Vagina (tissue), 2 donors: ENCODE data around the gene BTNL2. TPM values are rescaled to one million over a fixed set of nuclear protein-coding genes. Genes with fewer than 3 reads are reported as not detected.

Experiments
- DNase-seq, 2 donors: peaks; one replicate each; pipeline ENCODE4 v3.0.0-alpha.2; 2017; ENCODE audit errors: extremely low spot score in 2 of 2
- H3K27ac ChIP-seq: fragments of 200-600 bp; sonication (generic); one replicate; pipeline ENCODE4 v1.5.1; 2019
- H3K27me3 ChIP-seq: fragments of 200-600 bp; sonication (generic); one replicate; pipeline ENCODE4 v1.5.1; 2019
- H3K36me3 ChIP-seq, 2 donors: fragments of 200-600 bp; sonication (generic); one replicate each; pipeline ENCODE4 v1.5.1; 2017 to 2019
- H3K4me1 ChIP-seq: fragments of 200-600 bp; sonication (generic); one replicate; pipeline ENCODE4 v1.5.1; 2019
- H3K4me3 ChIP-seq, 2 donors: fragments of 200-600 bp; sonication (generic); 1 replicate in 1 of 2; 2 replicates in 1 of 2; pipeline ENCODE4 v1.5.1; 2016 to 2019
- H3K9me3 ChIP-seq: fragments of 200-600 bp; sonication (generic); one replicate; pipeline ENCODE4 v1.5.1; 2019
- CTCF ChIP-seq, 3 experiments: fragments of 450-650 bp in 2 of 3; fragments of 200-600 bp in 1 of 3; sonication (generic) in 1 of 3; IDR thresholded peaks; one replicate each; pipeline ENCODE4 v1.5.1; 2017 to 2019; ENCODE audit warnings: antibody characterized with exemption in 3 of 3, mild to moderate bottlenecking in 2 of 3, moderate library complexity in 2 of 3
- POLR2A ChIP-seq, 2 donors: fragments of 450-650 bp; IDR thresholded peaks; one replicate each; pipeline ENCODE4 v1.6.1; 2017; ENCODE audit warnings: antibody characterized with exemption in 2 of 2, mild to moderate bottlenecking in 2 of 2, moderate library complexity in 2 of 2
- POLR2AphosphoS5 ChIP-seq, 2 donors: sonication (generic); formaldehyde crosslinking; IDR thresholded peaks; one replicate each; pipeline ENCODE4 v1.9.0; 2017; ENCODE audit warnings: antibody characterized with exemption in 2 of 2, mild to moderate bottlenecking in 2 of 2, low read depth in 1 of 2; ENCODE audit not compliant: insufficient read depth in 1 of 2
- intact Hi-C: fragments of 100-400 bp; cut with DNase I; formaldehyde crosslinking; loops from one replicate; pipeline ENCODE4 v1.15.1; 2023
- total RNA-seq: library from RNA; depleted of rRNA; stranded (reverse); fragments of >200 nt; gene quantifications from one replicate; pipeline ENCODE4 v1.2.3, GENCODE V29; 2016

The BTNL2 gene
- total RNA-seq, 1 donor from 2014 or later: not detected

- Histone ChIP-seq H3K4me3 (no peak overlapping the region), H3K9me3 (no peaks in the 10 kb centered on the region), H3K27me3 (no peaks in the 10 kb centered on the region), H3K36me3 (no peaks in the 10 kb centered on the region), H3K27ac (no peak overlapping the region), H3K4me1 (no peaks in the 10 kb centered on the region)
- intact Hi-C loops: no loop called here
- no peak for TF ChIP-seq POLR2AphosphoS5 (IDR thresholded peaks at IDR 0.05; ENCODE audit: insufficient read depth in 1 of 2, low read depth in 1 of 2)
- no peak for TF ChIP-seq CTCF (IDR thresholded peaks at IDR 0.05)
- no peak for TF ChIP-seq POLR2A (IDR thresholded peaks at IDR 0.05)
- no peak for DNase-seq
These were observed 9.6 kb downstream of the BTNL2 start for GRCh38 chr6:32397252-32397920.

- no peak overlapping the region for H3K4me3 ChIP-seq
- no peak for TF ChIP-seq POLR2A (IDR thresholded peaks at IDR 0.05)
- no peak for TF ChIP-seq POLR2AphosphoS5 (IDR thresholded peaks at IDR 0.05; ENCODE audit: insufficient read depth in 1 of 2, low read depth in 1 of 2)
- no peak for TF ChIP-seq CTCF (IDR thresholded peaks at IDR 0.05)
These were observed 11.0 kb downstream of the BTNL2 start for GRCh38 chr6:32396028-32396427.

GRCh38 chr6:32393665-32394420 lies 13.1 kb downstream of the BTNL2 start:
- DNase-seq: no peak
- intact Hi-C loops: no loop called here
- TF ChIP-seq POLR2A (IDR thresholded peaks at IDR 0.05) (no peak), POLR2AphosphoS5 (IDR thresholded peaks at IDR 0.05; ENCODE audit: insufficient read depth in 1 of 2, low read depth in 1 of 2) (no peak), CTCF (IDR thresholded peaks at IDR 0.05) (no peak)
- Histone ChIP-seq H3K9me3 (no peaks in the 10 kb centered on the region), H3K27me3 (no peaks in the 10 kb centered on the region), H3K4me3 (no peak overlapping the region), H3K4me1 (no peaks in the 10 kb centered on the region), H3K27ac (no peak overlapping the region), H3K36me3 (no peaks in the 10 kb centered on the region)

More at GRCh38 chr6:32396028-32396427, 11.0 kb downstream of the BTNL2 start:
- H3K4me1 ChIP-seq: no peaks in the 10 kb centered on the region
- intact Hi-C loops: no loop called here
- H3K27me3 ChIP-seq: no peaks in the 10 kb centered on the region
- no peaks in the 10 kb centered on the region for H3K9me3 ChIP-seq
- no peaks in the 10 kb centered on the region for H3K36me3 ChIP-seq
- no peak for DNase-seq
- no peak overlapping the region for H3K27ac ChIP-seq

- no peaks in the 10 kb centered on the region for H3K4me1 ChIP-seq
- TF ChIP-seq CTCF (IDR thresholded peaks at IDR 0.05) (no peak), POLR2A (IDR thresholded peaks at IDR 0.05) (no peak), POLR2AphosphoS5 (IDR thresholded peaks at IDR 0.05; ENCODE audit: insufficient read depth in 1 of 2, low read depth in 1 of 2) (no peak)
- intact Hi-C loops: no loop called here
- no peaks in the 10 kb centered on the region for H3K36me3 ChIP-seq
- no peak overlapping the region for H3K27ac ChIP-seq
- H3K27me3 ChIP-seq: no peaks in the 10 kb centered on the region
- H3K9me3 ChIP-seq: no peaks in the 10 kb centered on the region
- DNase-seq: no peak
- H3K4me3 ChIP-seq: no peak overlapping the region
These were observed 15.5 kb downstream of the BTNL2 start for GRCh38 chr6:32391505-32391904.
